ENCODE data around the gene SLAMF7. TPM values are rescaled to one million over a fixed set of nuclear protein-coding genes. Genes with fewer than 3 reads are reported as not detected.

The SLAMF7 gene
- total and polyA plus RNA-seq, 2 donors (not counting 3 experiments of a cell fraction or from before 2014, with no cell fraction given) = not detected

- Histone ChIP-seq H3K27me3 (ENCODE audit: control insufficient read depth in 2 of 2, insufficient read depth in 2 of 2, low read length in 2 of 2) (peaks cover 5 to 6% of the 10 kb centered on the region in 2 experiments), H3K4me1 (ENCODE audit: control insufficient read depth, extremely low read depth, insufficient read depth, low read length) (no peaks in the 10 kb centered on the region), H3K9me3 (replicated peaks; ENCODE audit: control insufficient read depth, insufficient read depth, low read length) (no peaks in the 10 kb centered on the region), H3K79me2 (ENCODE audit: control insufficient read depth, insufficient read depth, low read length) (no peaks in the 10 kb centered on the region), H2AFZ (ENCODE audit: low read depth, low read length) (no peak overlapping the region), H3K4me2 (ENCODE audit: insufficient read depth, low read length) (no peak overlapping the region), H3K27ac (ENCODE audit: insufficient read depth, low read depth, low read length) (no peak overlapping the region), H3K4me3 (replicated peaks in 1 of 3; ENCODE audit: insufficient read depth in 1 of 3, low read depth in 1 of 3, low read length in 3 of 3) (no peak overlapping the region), H3K9me1 (replicated peaks; ENCODE audit: control insufficient read depth, extremely low read depth, insufficient read depth, low read length) (no peaks in the 10 kb centered on the region), H3K9ac (replicated peaks; ENCODE audit: extremely low read depth, insufficient read depth, low read length) (no peak overlapping the region), H4K20me1 (replicated peaks; ENCODE audit: control insufficient read depth, extremely low read depth, insufficient read depth, low read length) (no peaks in the 10 kb centered on the region), H3K36me3 (ENCODE audit: control insufficient read depth in 2 of 2, extremely low read depth in 1 of 2, insufficient read depth in 2 of 2, low read length in 2 of 2) (no peaks in the 10 kb centered on the region)
- FAIRE-seq (no peak), DNase-seq (ENCODE audit: low read depth, low spot score) (no peak)
- TF ChIP-seq POLR2AphosphoS5 (IDR thresholded peaks at IDR 0.05; ENCODE audit: insufficient read depth, low read depth, low read length) = no peak
- no peak for TF ChIP-seq GATA2 (IDR thresholded peaks at IDR 0.05; ENCODE audit: insufficient read depth, insufficient read length, low read depth, low read length)
- TF ChIP-seq, protein P1, sequence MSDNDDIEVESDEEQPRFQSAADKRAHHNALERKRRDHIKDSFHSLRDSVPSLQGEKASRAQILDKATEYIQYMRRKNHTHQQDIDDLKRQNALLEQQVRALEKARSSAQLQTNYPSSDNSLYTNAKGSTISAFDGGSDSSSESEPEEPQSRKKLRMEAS (IDR thresholded peaks at IDR 0.05; ENCODE audit: insufficient read depth, insufficient read length) = no peak
- no peak for TF ChIP-seq MYC (IDR thresholded peaks at IDR 0.05; ENCODE audit: low read depth, low read length)
- TF ChIP-seq FOS (IDR thresholded peaks at IDR 0.05; ENCODE audit: borderline replicate concordance, insufficient read depth, low read length) = no peak
- no peak for TF ChIP-seq JUN (IDR thresholded peaks at IDR 0.05; ENCODE audit: borderline replicate concordance, insufficient read depth, insufficient read length, low read depth)
- no peak for TF ChIP-seq CTCF (IDR thresholded peaks at IDR 0.05; ENCODE audit: extremely low read depth in 1 of 2, insufficient read depth in 1 of 2, low read depth in 1 of 2, low read length in 2 of 2)
- TF ChIP-seq POLR2A (IDR thresholded peaks at IDR 0.05; ENCODE audit: low read depth, low read length) = no peak
- no peak for TF ChIP-seq EZH2 (IDR thresholded peaks at IDR 0.05; ENCODE audit: borderline replicate concordance, low read depth, low read length, severe bottlenecking)
- dilution Hi-C loops (cut with MboI; ENCODE audit: extremely low pct_ligation_motif_present, low sequenced_read_pairs) (no loop called here), intact Hi-C loops (cut with micrococcal nuclease) (no loop called here)
- ChIA-PET POLR2A (no interaction called here), CTCF (no interaction called here)
- BruUV-seq (replicated peaks) = no TSS peak
Observed at GRCh38 chr1:160773093-160773492, 34.0 kb downstream of the SLAMF7 start.

Measured in endothelial cell of umbilical vein (primary cell).